IPS-NIHi11 (cell line): ENCODE results near the gene NCAM1.

Experiments used
- DNase-seq: peaks from one replicate; pipeline ENCODE4 v3.0.0; 2012; ENCODE audit warnings: mixed read lengths, low spot score

NCAM1 gene

GRCh38 chr11:113253406-113253805 is 292.2 kb downstream of the NCAM1 start:
- no peak for DNase-seq

- DNase-seq, result no peak
Observed at GRCh38 chr11:113255096-113255495, 293.9 kb downstream of the NCAM1 start.

GRCh38 chr11:113255741-113256140 is 294.5 kb downstream of the NCAM1 start:
- DNase-seq, result no peak

- DNase-seq, result no peak
Observed at GRCh38 chr11:113256431-113257202, 295.4 kb downstream of the NCAM1 start.

- no peak for DNase-seq
Observed at GRCh38 chr11:113260096-113260425, 298.8 kb downstream of the NCAM1 start.

GRCh38 chr11:113260541-113260940 is 299.3 kb downstream of the NCAM1 start:
- DNase-seq, result no peak

GRCh38 chr11:113261709-113262475 is 300.7 kb downstream of the NCAM1 start:
- DNase-seq, result no peak

- no peak for DNase-seq
Observed at GRCh38 chr11:113262594-113262993, 301.4 kb downstream of the NCAM1 start.

GRCh38 chr11:113263458-113264259 is 302.4 kb downstream of the NCAM1 start:
- no peak for DNase-seq

- no peak for DNase-seq
Observed at GRCh38 chr11:113265362-113265761, 304.1 kb downstream of the NCAM1 start.

GRCh38 chr11:113267493-113267892 is 306.3 kb downstream of the NCAM1 start:
- DNase-seq, result no peak

GRCh38 chr11:113269096-113269495 is 307.9 kb downstream of the NCAM1 start:
- no peak for DNase-seq

- DNase-seq, result no peak
Observed at GRCh38 chr11:113269636-113270035, 308.4 kb downstream of the NCAM1 start.

GRCh38 chr11:113270080-113270479 is 308.9 kb downstream of the NCAM1 start:
- DNase-seq, result no peak

- DNase-seq, result no peak
Observed at GRCh38 chr11:113271551-113272245, 310.5 kb downstream of the NCAM1 start.

GRCh38 chr11:113272281-113272680 is 311.1 kb downstream of the NCAM1 start:
- no peak for DNase-seq

GRCh38 chr11:113272927-113273615 is 311.9 kb downstream of the NCAM1 start:
- no peak for DNase-seq

- no peak for DNase-seq
Observed at GRCh38 chr11:113273720-113274119, 312.5 kb downstream of the NCAM1 start.

- peak; percentile 58 for DNase-seq
Observed at GRCh38 chr11:113274713-113275582, 313.7 kb downstream of the NCAM1 start.

GRCh38 chr11:113275602-113276001 is 314.4 kb downstream of the NCAM1 start:
- no peak for DNase-seq
